Effector CD8-positive, alpha-beta T cell (primary cell): ENCODE measurements around the gene SORL1.
"Not testable (repeated sequence)": the region's sequence is repeated elsewhere in the genome, so short reads cannot be mapped to it uniquely, and the experiment has no call there.

Experiments
- DNase-seq: peaks from one replicate; lab custom pipeline; 2025; lab: John Stamatoyannopoulos, UW

Gene SORL1

DNA sequence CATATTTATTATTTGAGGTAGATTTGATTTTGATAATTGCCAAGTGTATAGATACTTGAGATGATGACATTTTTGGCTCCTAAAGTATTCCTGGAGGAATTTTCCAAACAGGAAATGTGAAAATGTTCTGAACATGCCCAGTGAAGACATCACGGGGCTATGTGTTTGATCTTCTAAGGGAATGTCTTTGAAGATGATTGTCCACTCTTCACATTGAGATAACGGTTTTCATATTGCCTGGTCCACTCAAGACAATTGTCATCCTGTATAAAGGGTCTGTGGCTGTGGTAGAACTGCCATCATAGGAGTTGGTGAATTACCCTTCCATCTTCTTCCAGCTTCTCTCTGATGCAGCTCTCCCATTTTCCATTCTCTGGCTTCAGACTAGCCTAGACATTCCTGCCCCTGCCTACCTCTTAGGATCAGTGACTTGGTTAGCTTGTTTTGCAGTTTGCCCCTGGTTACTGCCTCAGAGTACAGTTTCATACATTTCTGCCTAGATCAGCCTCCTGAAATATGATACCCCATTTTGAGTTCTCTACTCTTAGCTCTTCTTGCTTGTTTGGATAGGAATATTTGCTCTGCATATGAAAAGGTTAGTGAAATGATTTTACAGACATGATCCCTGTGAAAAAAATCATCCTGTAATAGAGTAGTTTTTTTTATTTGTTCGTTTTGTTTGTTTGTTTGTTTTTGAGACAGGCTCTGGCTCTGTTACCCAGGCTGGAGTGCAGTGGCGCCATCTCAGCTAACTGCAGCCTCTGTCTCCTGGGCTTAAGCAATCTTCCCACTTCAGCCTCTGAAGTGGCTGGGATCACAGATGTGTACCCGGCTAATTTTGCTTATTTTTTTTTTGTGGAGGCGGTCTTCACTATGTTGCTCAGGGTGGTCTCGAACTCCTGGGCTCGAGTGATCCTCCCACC, 112.0 kb downstream of the SORL1 start:
- no peak for DNase-seq

GRCh38 chr11:121564948-121565684, 113.0 kb downstream of the SORL1 start:
- no peak for DNase-seq

DNA sequence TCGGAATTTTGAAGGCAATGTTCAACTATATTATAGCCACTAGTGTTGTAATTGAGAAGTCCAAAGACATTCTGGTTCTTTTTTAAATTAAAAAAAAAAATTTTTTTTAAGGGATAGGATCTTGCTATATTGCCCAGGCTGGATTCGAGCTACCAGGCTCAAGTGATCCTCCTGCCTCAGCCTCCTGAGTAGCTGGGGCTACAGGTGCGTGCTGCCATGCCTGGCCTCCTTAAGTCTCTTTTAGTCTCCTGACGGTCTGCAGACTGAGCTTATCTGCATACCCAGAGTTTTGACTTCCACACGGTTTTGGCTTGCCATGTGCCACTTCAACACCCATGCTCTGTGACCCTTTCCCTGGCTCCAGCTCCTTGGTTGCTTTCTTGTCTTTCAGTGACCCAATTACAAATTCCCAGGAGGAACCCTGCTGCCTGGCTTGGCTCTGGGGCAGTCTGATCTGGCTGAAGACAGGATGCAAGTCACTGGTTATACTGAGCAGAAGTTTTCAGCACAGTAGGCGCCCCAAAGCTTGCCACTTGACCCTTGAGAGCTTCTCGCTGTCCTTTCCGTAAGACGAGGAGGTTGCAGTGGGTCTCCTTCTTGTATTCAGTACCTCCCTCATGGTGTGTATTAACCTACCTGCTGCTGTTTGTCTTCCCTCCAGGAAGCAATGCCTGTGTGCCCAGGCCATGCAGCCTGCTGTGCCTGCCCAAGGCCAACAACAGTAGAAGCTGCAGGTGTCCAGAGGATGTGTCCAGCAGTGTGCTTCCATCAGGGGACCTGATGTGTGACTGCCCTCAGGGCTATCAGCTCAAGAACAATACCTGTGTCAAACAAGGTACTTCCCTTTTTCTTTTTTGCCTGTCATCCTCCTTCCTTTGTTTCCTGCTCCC, 114.4 kb downstream of the SORL1 start:
- no peak for DNase-seq

GRCh38 chr11:121567995-121568394, 115.9 kb downstream of the SORL1 start:
- no peak for DNase-seq

GRCh38 chr11:121569332-121570299, 117.5 kb downstream of the SORL1 start:
- DNase-seq, result not testable (repeated sequence)

DNA sequence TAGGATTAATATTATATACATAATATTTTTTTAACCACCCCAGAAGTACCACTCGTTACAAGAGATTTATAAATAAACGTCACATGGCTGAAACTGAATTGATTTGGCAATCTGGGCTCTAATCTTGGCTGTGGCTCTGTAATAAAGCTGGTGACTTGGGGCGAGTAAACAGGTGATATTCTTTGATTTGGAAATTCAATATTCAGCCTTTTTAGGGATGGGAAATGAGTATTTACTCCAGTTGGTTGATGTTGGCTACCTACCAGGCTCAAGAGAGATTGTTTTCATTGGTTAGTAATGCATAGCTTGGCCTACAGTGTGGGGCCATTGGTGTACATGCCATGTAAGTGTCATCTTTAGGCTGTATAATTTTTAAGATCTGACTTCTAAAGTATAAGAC, 118.3 kb downstream of the SORL1 start:
- no peak for DNase-seq

DNA sequence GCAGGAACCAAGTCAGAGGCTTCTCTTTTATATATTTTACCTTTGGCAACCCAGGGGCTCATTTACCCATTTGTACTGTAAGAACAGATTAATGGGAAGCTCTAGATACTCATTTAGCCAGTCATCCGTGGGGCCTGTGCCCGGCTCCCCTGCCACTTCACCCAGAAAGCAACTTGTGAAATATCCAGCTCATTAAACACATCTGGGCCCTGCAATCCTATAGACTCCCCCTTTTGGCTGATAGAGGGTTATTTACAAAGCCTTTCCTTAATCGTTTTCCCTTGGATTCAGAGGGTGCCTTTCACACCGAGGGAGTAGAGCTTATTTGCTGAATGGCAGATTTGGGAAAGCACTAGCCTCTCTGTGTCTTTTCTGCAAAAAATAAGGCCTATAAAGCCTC, 119.4 kb downstream of the SORL1 start:
- no peak for DNase-seq

DNA sequence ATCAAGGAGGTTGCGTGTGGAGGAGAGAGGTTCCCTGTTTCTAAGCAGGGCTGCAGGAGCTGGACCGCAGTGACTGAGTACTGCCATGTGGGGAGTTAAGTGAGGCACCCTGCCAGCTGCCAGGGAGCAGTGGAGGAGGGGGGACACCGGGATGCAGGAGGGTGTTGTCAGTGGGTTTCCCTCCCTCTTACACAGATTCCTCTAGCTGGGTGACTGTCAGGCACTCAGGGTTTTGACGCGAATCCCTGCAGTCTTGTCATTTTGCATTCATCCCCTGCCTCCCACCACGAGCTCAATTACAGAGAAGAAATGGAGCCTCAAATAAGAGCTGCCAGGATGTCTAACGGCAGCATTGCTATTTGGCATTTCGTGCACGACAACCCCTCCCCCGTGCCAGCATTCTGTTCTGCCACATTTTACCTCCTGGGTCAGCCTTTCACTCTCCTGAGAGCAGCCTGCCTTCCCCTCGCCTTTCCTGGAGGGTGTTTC, 120.5 kb downstream of the SORL1 start:
- no peak for DNase-seq

DNA sequence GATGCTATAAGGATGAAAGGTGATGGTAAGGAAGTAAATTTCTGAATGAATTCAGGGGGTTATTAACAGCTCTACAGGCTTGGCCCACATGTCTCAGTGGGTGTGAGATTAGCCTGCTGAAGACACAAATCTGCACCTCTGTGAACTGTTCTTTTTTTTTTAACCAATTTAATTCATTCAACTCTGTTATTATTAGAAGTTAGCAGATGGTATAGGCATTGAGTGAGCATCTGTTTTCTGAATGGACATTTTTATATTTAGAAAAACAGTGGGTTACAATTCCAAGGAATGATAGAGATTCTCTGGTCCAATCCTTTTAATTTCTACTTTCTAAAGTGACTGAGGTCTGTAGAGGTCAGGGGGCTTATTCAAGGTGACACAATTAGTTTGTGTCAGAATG, 122.7 kb downstream of the SORL1 start:
- DNase-seq, result no peak

GRCh38 chr11:121575250-121575962, 123.3 kb downstream of the SORL1 start:
- no peak for DNase-seq

- DNase-seq, result no peak
These were observed 123.8 kb downstream of the SORL1 start for GRCh38 chr11:121575963-121576290.

DNA sequence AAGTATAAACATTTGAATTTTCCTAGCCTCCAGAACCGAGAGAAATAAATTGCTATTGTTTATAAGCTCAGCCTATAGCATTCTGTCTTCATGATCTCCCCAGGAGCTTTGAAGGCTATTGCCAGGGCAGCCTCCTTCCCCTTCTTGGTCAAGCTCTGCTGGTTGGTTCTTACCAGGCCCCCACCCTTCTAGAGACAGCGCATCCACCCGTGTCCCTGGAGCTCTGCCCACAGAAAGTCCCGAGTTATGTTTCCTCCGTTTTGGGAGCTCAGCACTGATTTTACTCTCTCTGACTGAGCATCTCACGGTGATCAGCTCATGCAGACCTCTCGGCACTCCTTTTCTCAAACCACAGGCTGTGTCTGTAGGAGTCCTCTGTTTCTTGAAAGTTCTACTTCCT, 124.4 kb downstream of the SORL1 start:
- no peak for DNase-seq

- DNase-seq, result no peak
These were observed 125.2 kb downstream of the SORL1 start for GRCh38 chr11:121577106-121577848.

GRCh38 chr11:121578251-121578976, 126.3 kb downstream of the SORL1 start:
- DNase-seq, result no peak

DNA sequence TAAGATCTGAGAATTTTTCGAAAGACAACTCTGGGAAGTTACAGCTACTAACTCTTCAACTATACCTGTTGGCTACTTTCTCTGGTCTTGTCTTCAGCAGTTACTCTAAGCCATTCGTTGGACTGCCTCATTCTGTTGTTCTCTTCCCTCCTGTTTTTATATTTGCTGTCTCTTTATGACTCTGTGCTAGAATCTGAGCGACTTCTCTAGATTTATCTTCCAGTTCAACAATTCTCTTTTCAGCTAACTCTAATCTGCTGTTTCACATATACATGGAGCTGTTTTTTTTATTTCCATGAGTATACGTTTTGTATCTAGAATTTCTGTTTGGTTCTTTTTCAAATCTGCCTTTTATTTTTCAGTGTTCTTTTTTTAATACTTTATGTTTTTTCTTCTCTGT, 128.0 kb downstream of the SORL1 start:
- DNase-seq, result no peak

- DNase-seq, result no peak
These were observed 129.5 kb downstream of the SORL1 start for GRCh38 chr11:121581607-121582006.

GRCh38 chr11:121582296-121582695, 130.2 kb downstream of the SORL1 start:
- no peak for DNase-seq

- DNase-seq, result no peak
These were observed 131.7 kb downstream of the SORL1 start for GRCh38 chr11:121583825-121584224.

GRCh38 chr11:121586750-121587149, 134.6 kb downstream of the SORL1 start:
- no peak for DNase-seq
